22Rv1 (cell line): ENCODE results near the gene COL4A2.

ENCODE experiments used
- H3K27ac ChIP-seq: fragments of 450-650 bp; 2 replicates; pipeline ENCODE4 v1.5.1; 2017
- ZFX ChIP-seq: fragments of 450-650 bp; IDR thresholded peaks from 2 replicates; pipeline ENCODE4 v1.6.1; 2017; ENCODE audit warnings: antibody characterized with exemption, borderline replicate concordance
- TF ChIP-seq, protein P1 (sequence below): fragments of 450-650 bp; IDR thresholded peaks from 2 replicates; pipeline ENCODE4 v1.5.1; 2017; ENCODE audit warnings: mild to moderate bottlenecking

COL4A2 gene

DNA sequence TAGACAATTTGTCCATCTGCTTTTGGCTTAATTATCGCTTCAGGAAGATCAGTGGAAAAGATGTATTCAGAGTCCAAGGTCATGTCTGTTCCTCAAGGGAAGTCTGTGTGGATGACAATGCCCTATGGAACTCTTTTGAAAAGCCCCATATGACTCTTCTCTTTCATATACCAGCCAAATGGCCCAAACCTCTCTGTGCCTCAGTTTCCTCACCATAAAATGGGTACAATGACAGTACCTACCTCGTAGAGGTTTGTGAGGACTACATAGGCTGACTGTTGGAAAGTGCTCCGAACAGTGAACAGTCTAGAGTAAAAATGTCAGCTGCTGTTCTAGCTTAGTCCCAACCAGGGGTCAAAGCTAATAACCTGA, 104.6 kb downstream of the COL4A2 start:
- TF ChIP-seq ZFX = no peak
- TF ChIP-seq, protein P1, sequence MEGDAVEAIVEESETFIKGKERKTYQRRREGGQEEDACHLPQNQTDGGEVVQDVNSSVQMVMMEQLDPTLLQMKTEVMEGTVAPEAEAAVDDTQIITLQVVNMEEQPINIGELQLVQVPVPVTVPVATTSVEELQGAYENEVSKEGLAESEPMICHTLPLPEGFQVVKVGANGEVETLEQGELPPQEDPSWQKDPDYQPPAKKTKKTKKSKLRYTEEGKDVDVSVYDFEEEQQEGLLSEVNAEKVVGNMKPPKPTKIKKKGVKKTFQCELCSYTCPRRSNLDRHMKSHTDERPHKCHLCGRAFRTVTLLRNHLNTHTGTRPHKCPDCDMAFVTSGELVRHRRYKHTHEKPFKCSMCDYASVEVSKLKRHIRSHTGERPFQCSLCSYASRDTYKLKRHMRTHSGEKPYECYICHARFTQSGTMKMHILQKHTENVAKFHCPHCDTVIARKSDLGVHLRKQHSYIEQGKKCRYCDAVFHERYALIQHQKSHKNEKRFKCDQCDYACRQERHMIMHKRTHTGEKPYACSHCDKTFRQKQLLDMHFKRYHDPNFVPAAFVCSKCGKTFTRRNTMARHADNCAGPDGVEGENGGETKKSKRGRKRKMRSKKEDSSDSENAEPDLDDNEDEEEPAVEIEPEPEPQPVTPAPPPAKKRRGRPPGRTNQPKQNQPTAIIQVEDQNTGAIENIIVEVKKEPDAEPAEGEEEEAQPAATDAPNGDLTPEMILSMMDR = no peak
- no peak overlapping the region for H3K27ac ChIP-seq

- no peak overlapping the region for H3K27ac ChIP-seq
- TF ChIP-seq, protein P1 = peak; percentile 91
- no peak for TF ChIP-seq ZFX
Measured at GRCh38 chr13:110412132-110412914, 105.2 kb downstream of the COL4A2 start.

- TF ChIP-seq, protein P1 = no peak
- no peak for TF ChIP-seq ZFX
- no peak overlapping the region for H3K27ac ChIP-seq
Measured at GRCh38 chr13:110413016-110413675, 106.1 kb downstream of the COL4A2 start.

DNA sequence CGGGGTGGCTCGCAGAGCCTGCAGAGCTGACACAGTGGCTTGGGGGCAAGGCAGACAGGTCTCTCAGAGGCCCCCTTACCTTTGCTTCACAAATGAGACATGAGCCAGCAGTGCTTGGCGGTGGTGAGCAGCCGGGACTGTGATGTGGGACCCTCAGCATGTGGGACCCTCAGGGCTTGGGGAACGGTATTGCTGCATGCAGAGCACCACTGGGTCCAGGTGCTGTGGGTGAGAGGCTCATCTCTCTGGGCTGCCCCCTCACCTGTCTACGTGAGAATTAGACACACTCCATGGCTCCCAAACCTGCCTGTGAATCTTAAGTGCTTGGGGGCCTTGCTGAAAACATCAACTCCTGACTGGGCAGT, 106.6 kb downstream of the COL4A2 start:
- TF ChIP-seq, protein P1 = no peak
- TF ChIP-seq ZFX = no peak
- no peak overlapping the region for H3K27ac ChIP-seq

DNA sequence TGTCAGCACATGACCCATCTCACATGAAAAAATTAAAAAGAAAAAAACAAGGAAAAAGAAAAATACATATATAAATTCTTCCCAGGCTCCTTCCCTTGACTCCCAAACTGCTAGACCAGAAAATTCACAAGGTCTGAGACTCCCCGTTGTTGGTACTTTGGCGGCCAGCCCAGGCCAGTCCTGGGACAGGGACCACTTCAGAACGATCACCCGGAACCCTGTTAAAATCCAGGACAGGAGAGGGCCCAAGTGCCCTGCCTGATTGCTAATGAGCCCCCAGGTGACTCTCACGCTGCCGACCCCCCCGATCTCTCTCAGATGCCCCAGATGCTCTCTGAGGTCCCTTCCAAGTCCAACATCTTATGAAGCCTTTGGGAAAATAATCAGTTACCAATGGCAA, 107.2 kb downstream of the COL4A2 start:
- TF ChIP-seq, protein P1 = no peak
- TF ChIP-seq ZFX = no peak
- H3K27ac ChIP-seq = no peak overlapping the region

- TF ChIP-seq, protein P1 = no peak
- TF ChIP-seq ZFX = no peak
- H3K27ac ChIP-seq = no peak overlapping the region
Measured at GRCh38 chr13:110414931-110415330, 107.8 kb downstream of the COL4A2 start.

- TF ChIP-seq, protein P1 = no peak
- TF ChIP-seq ZFX = no peak
- H3K27ac ChIP-seq = no peak overlapping the region
Measured at GRCh38 chr13:110415669-110416068, 108.6 kb downstream of the COL4A2 start.
